Neural progenitor cell (in vitro differentiated cells): ENCODE data around the gene PSEN1.

Source experiments
- EZH2 ChIP-seq: fragments of 200-600 bp; sonication (generic); IDR thresholded peaks from 2 replicates; pipeline ENCODE4 v1.6.1; 2017; ENCODE audit warnings: antibody characterized with exemption, mild to moderate bottlenecking, moderate library complexity
- TF ChIP-seq, protein P1 (sequence below): fragments of 200-600 bp; sonication (generic); IDR thresholded peaks from 2 replicates; pipeline ENCODE4 v1.5.1; 2017; ENCODE audit warnings: antibody characterized with exemption, mild to moderate bottlenecking

- TF ChIP-seq, protein P1, sequence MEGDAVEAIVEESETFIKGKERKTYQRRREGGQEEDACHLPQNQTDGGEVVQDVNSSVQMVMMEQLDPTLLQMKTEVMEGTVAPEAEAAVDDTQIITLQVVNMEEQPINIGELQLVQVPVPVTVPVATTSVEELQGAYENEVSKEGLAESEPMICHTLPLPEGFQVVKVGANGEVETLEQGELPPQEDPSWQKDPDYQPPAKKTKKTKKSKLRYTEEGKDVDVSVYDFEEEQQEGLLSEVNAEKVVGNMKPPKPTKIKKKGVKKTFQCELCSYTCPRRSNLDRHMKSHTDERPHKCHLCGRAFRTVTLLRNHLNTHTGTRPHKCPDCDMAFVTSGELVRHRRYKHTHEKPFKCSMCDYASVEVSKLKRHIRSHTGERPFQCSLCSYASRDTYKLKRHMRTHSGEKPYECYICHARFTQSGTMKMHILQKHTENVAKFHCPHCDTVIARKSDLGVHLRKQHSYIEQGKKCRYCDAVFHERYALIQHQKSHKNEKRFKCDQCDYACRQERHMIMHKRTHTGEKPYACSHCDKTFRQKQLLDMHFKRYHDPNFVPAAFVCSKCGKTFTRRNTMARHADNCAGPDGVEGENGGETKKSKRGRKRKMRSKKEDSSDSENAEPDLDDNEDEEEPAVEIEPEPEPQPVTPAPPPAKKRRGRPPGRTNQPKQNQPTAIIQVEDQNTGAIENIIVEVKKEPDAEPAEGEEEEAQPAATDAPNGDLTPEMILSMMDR: no peak
- no peak for TF ChIP-seq EZH2
Measured at GRCh38 chr14:73259837-73260236, 123.5 kb downstream of the PSEN1 start.
